H9 (cell line): ENCODE measurements around the gene MICAL2. TPM values are rescaled to one million over a fixed set of nuclear protein-coding genes. Genes with fewer than 3 reads are reported as not detected.

Source experiments
- DNase-seq: peaks from one replicate; pipeline ENCODE4 v3.0.0-alpha.2; 2017
- H2AFZ ChIP-seq: one replicate; pipeline ENCODE4 v1.6.1; 2013; ENCODE audit warnings: mild to moderate bottlenecking, low read length, control low read depth, moderate library complexity
- H2AK5ac ChIP-seq: 2 replicates; pipeline ENCODE4 v1.6.1; 2013; ENCODE audit warnings: low read length, control low read depth, mixed read lengths; ENCODE audit not compliant: insufficient read length
- H2BK120ac ChIP-seq: one replicate; pipeline ENCODE4 v1.6.1; 2013; ENCODE audit warnings: low read depth, mild to moderate bottlenecking, low read length, control low read depth, inconsistent platforms; ENCODE audit not compliant: poor library complexity, severe bottlenecking
- H2BK12ac ChIP-seq: 2 replicates; pipeline ENCODE4 v1.6.1; 2013; ENCODE audit warnings: low read length, control low read depth, mixed read lengths, low read depth; ENCODE audit not compliant: insufficient read length
- H2BK15ac ChIP-seq: 2 replicates; pipeline ENCODE4 v1.6.1; 2013; ENCODE audit warnings: low read depth, low read length, control low read depth
- H2BK20ac ChIP-seq: one replicate; pipeline ENCODE4 v1.6.1; 2013; ENCODE audit warnings: low read depth, mild to moderate bottlenecking, low read length, control low read depth, inconsistent platforms; ENCODE audit not compliant: poor library complexity, severe bottlenecking
- H2BK5ac ChIP-seq: 2 replicates; pipeline ENCODE4 v1.6.1; 2013; ENCODE audit warnings: low read length, control low read depth, mixed read lengths; ENCODE audit not compliant: insufficient read length
- H3K14ac ChIP-seq: 2 replicates; pipeline ENCODE4 v1.6.1; 2013; ENCODE audit warnings: low read length, control low read depth; ENCODE audit not compliant: insufficient read depth
- H3K18ac ChIP-seq: 2 replicates; pipeline ENCODE4 v1.6.1; 2013; ENCODE audit warnings: low read depth, mild to moderate bottlenecking, mixed read lengths, low read length, control low read depth; ENCODE audit not compliant: insufficient read length
- H3K23ac ChIP-seq: 2 replicates; pipeline ENCODE4 v1.6.1; 2013; ENCODE audit warnings: low read length, control low read depth, mixed read lengths, low read depth; ENCODE audit not compliant: insufficient read length
- H3K23me2 ChIP-seq: 2 replicates; pipeline ENCODE4 v1.6.1; 2013; ENCODE audit warnings: low read depth, mild to moderate bottlenecking, mixed read lengths, low read length, control low read depth; ENCODE audit not compliant: insufficient read length, poor library complexity, severe bottlenecking
- H3K27ac ChIP-seq: 2 replicates; pipeline ENCODE4 v1.5.1; 2013; ENCODE audit warnings: low read length, control low read depth, mixed read lengths, low read depth; ENCODE audit not compliant: insufficient read length
- H3K27me3 ChIP-seq: 2 replicates; pipeline ENCODE4 v1.6.1; 2013; ENCODE audit warnings: low read length, control low read depth, inconsistent platforms; ENCODE audit not compliant: insufficient read depth
- H3K4ac ChIP-seq: 2 replicates; pipeline ENCODE4 v1.6.1; 2013; ENCODE audit warnings: low read depth, mild to moderate bottlenecking, control low read depth, inconsistent platforms, low read length, moderate library complexity
- H3K4me1 ChIP-seq: 2 replicates; pipeline ENCODE4 v1.6.1; 2013; ENCODE audit warnings: low read length, control low read depth, inconsistent platforms; ENCODE audit not compliant: insufficient read depth
- H3K4me2 ChIP-seq: 2 replicates; pipeline ENCODE4 v1.6.1; 2013; ENCODE audit warnings: low read length, control low read depth, mixed read lengths; ENCODE audit not compliant: insufficient read length, insufficient read depth
- H3K56ac ChIP-seq: 2 replicates; pipeline ENCODE4 v1.6.1; 2013; ENCODE audit warnings: low read depth, mild to moderate bottlenecking, mixed read lengths, low read length, control low read depth; ENCODE audit not compliant: insufficient read length
- H3K79me1 ChIP-seq: 2 replicates; pipeline ENCODE4 v1.6.1; 2013; ENCODE audit warnings: low read depth, mild to moderate bottlenecking, moderate library complexity, low read length, control low read depth, inconsistent platforms; ENCODE audit not compliant: insufficient read depth, poor library complexity, severe bottlenecking
- H3K79me2 ChIP-seq: 2 replicates; pipeline ENCODE4 v1.6.1; 2013; ENCODE audit warnings: low read length, control low read depth, inconsistent platforms; ENCODE audit not compliant: insufficient read depth
- H3K9ac ChIP-seq: 2 replicates; pipeline ENCODE4 v1.6.1; 2013; ENCODE audit warnings: low read length, control low read depth, mixed read lengths; ENCODE audit not compliant: insufficient read length; ENCODE audit errors: extremely low read depth
- H3K9me3 ChIP-seq: one replicate; pipeline ENCODE4 v1.6.1; 2013; ENCODE audit warnings: low read depth, low read length, inconsistent platforms; ENCODE audit not compliant: control insufficient read depth
- H3T11ph ChIP-seq: one replicate; pipeline ENCODE4 v1.6.1; 2013; ENCODE audit warnings: mild to moderate bottlenecking, low read length, control low read depth, inconsistent platforms
- H4K20me1 ChIP-seq: one replicate; pipeline ENCODE4 v1.6.1; 2013; ENCODE audit not compliant: control insufficient read depth, insufficient read length, insufficient read depth
- H4K5ac ChIP-seq: 2 replicates; pipeline ENCODE4 v1.6.1; 2013; ENCODE audit warnings: low read depth, mild to moderate bottlenecking, mixed read lengths, low read length, control low read depth; ENCODE audit not compliant: insufficient read length
- H4K8ac ChIP-seq: replicated peaks from 2 replicates; pipeline ENCODE4 v1.6.1; 2013; ENCODE audit warnings: low read length, control low read depth, mixed read lengths, low read depth; ENCODE audit not compliant: insufficient read length
- H4K91ac ChIP-seq: 2 replicates; pipeline ENCODE4 v1.6.1; 2013; ENCODE audit warnings: low read depth, mild to moderate bottlenecking, moderate library complexity, mixed read lengths, low read length, control low read depth; ENCODE audit not compliant: insufficient read length
- H3K27ac Mint-ChIP-seq, 3 experiments: 2 replicates in 2 of 3; 3 replicates in 1 of 3; pipeline ENCODE4 v1.8.0; 2020 to 2021; ENCODE audit warnings: mixed read lengths in 3 of 3, mild to moderate bottlenecking in 1 of 3, moderate library complexity in 1 of 3
- H3K27me3 Mint-ChIP-seq: 2 replicates; pipeline ENCODE4 v1.8.0; 2021; ENCODE audit warnings: low read depth, mild to moderate bottlenecking, moderate library complexity, mixed read lengths
- H3K36me3 Mint-ChIP-seq, 3 experiments: 2 replicates in 2 of 3; 3 replicates in 1 of 3; pipeline ENCODE4 v1.8.0; 2020 to 2021; ENCODE audit warnings: low read depth in 3 of 3, mixed read lengths in 3 of 3; ENCODE audit not compliant: insufficient read depth in 1 of 3
- H3K4me1 Mint-ChIP-seq, 2 experiments: 2 replicates each; pipeline ENCODE4 v1.8.0; 2020; ENCODE audit warnings: mixed read lengths in 2 of 2
- H3K4me3 Mint-ChIP-seq, 2 experiments: 2 replicates in 1 of 2; 3 replicates in 1 of 2; pipeline ENCODE4 v1.8.0; 2020 to 2021; ENCODE audit warnings: mild to moderate bottlenecking in 2 of 2, mixed read lengths in 2 of 2, moderate library complexity in 1 of 2
- H3K9me3 Mint-ChIP-seq, 2 experiments: 2 replicates in 1 of 2; 3 replicates in 1 of 2; pipeline ENCODE4 v1.8.0; 2020; ENCODE audit warnings: mild to moderate bottlenecking in 2 of 2, mixed read lengths in 2 of 2, moderate library complexity in 1 of 2
- WGBS: extraction: QIAGEN DNeasy Blood & Tissue Kit; methylation state at CpG from one replicate; pipeline ENCODE4 v1.1.7; 2013; ENCODE audit warnings: missing lambda C conversion rate, low lambda C conversion rate, mixed read lengths; ENCODE audit not compliant: insufficient read length; ENCODE audit errors: extremely low coverage; 5-methylcytosine and 5-hydroxymethylcytosine counted together
- total RNA-seq: library from RNA; stranded (reverse); gene quantifications from 2 replicates; pipeline ENCODE4 v1.2.1, GENCODE V29; 2021
- TF ChIP-seq, protein P1 (sequence below): fragments of 200-600 bp; sonication (generic); conservative IDR thresholded peaks from 3 replicates; pipeline ENCODE4 v1.8.0; 2021; ENCODE audit warnings: antibody characterized with exemption, mild to moderate bottlenecking

The MICAL2 gene
- total RNA-seq, 1 experiment from 2014 or later = 4.7 TPM

DNA sequence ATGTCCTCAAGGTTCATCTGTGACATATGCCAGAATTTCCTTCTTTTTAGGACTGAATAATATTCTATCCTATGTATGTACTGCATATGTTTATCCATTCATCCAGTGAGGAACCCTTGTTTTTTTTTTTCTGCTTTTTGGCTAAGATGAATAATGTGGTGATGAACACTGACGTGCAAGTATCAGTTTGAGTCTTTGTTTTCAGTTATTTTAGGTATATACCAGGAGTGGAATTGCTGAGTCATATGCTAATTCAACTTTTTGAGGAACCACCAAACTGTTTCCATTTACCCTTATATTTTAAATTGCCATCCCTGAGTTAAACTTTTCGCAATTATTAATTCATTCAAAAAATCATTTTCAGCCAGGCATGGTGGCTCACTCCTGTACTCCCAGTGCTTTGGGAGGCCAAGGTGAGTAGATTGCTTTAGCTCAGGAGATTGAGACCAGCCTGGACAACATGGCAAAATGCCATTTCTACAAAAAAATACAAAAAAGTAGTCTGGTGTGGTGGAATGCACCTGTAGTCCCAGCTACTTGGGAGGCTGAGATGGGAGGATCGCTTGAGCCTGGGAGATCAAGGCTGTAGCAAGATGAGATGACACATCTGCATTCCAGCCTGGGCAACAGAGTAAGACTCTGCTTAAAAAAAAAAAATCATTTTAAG is 64.2 kb downstream of the MICAL2 start:
- H3T11ph ChIP-seq = no peak overlapping the region
- no peak overlapping the region for H3K4ac ChIP-seq
- no peak overlapping the region for H3K56ac ChIP-seq
- no peak overlapping the region for H4K5ac ChIP-seq
- no CpG with 5 or more reads among the region's 3 CpGs for WGBS
- no peak overlapping the region for H3K4me3 Mint-ChIP-seq
- no peaks in the 10 kb centered on the region for H3K9me3 ChIP-seq
- TF ChIP-seq, protein P1, sequence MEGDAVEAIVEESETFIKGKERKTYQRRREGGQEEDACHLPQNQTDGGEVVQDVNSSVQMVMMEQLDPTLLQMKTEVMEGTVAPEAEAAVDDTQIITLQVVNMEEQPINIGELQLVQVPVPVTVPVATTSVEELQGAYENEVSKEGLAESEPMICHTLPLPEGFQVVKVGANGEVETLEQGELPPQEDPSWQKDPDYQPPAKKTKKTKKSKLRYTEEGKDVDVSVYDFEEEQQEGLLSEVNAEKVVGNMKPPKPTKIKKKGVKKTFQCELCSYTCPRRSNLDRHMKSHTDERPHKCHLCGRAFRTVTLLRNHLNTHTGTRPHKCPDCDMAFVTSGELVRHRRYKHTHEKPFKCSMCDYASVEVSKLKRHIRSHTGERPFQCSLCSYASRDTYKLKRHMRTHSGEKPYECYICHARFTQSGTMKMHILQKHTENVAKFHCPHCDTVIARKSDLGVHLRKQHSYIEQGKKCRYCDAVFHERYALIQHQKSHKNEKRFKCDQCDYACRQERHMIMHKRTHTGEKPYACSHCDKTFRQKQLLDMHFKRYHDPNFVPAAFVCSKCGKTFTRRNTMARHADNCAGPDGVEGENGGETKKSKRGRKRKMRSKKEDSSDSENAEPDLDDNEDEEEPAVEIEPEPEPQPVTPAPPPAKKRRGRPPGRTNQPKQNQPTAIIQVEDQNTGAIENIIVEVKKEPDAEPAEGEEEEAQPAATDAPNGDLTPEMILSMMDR = no peak
- no peak overlapping the region for H2BK120ac ChIP-seq
- H3K23me2 ChIP-seq = no peaks in the 10 kb centered on the region
- H3K4me1 Mint-ChIP-seq = peaks cover 12 to 21% of the 10 kb centered on the region in 2 experiments
- no peak overlapping the region for H2BK5ac ChIP-seq
- no peaks in the 10 kb centered on the region; a peak in 1 of 7 replicates for H3K36me3 Mint-ChIP-seq
- H2AK5ac ChIP-seq = no peak overlapping the region
- no peaks in the 10 kb centered on the region for H4K20me1 ChIP-seq
- no peak overlapping the region for H3K23ac ChIP-seq
- no peak overlapping the region for H2AFZ ChIP-seq
- H3K79me2 ChIP-seq = no peaks in the 10 kb centered on the region
- H3K4me1 ChIP-seq = no peaks in the 10 kb centered on the region
- DNase-seq = no peak
- H3K4me2 ChIP-seq = no peak overlapping the region
- H2BK15ac ChIP-seq = no peak overlapping the region
- H3K18ac ChIP-seq = no peak overlapping the region
- no peaks in the 10 kb centered on the region for H3K79me1 ChIP-seq
- no peak overlapping the region for H4K8ac ChIP-seq
- H3K14ac ChIP-seq = no peak overlapping the region
- H3K9ac ChIP-seq = no peak overlapping the region
- H2BK20ac ChIP-seq = no peak overlapping the region
- H4K91ac ChIP-seq = no peak overlapping the region
- H3K9me3 Mint-ChIP-seq = no peaks in the 10 kb centered on the region
- peaks cover 1% of the 10 kb centered on the region for H3K27me3 Mint-ChIP-seq
- H2BK12ac ChIP-seq = no peak overlapping the region
- H3K27ac ChIP-seq = no peak overlapping the region
- no peak overlapping the region; a peak in 1 of 7 replicates for H3K27ac Mint-ChIP-seq
- H3K27me3 ChIP-seq = no peaks in the 10 kb centered on the region
